HG03196 (cell line): Measurements from ENCODE around the gene DCLK1.
"Not testable (repeated sequence)": the region's sequence is repeated elsewhere in the genome, so short reads cannot be mapped to it uniquely, and the experiment has no call there.

Experiments used
- ATAC-seq: cut with Tn5 transposase; IDR thresholded peaks from one replicate; pipeline ENCODE4 v1.9.1; 2021; ENCODE audit not compliant: unreplicated experiment

Gene DCLK1

DNA sequence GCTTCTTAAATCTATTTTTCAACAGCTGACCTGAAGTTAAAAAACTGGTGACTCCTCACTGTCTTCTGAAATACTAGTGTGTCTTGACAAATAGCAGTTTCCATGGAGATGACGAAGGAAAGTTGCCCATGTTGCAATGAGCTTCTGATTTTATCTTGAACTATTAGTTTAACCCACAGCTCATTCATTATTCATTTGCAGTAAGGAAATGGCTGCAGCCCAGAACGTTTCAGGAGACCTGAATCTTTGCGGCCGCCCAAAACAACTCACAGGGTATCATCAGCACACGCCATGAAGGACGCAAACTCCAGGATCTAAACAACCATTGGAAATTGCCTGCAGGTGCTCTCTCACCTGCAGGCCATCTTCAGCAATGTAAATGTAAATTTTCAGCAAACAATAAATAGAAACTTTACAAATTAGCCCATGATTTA, 142.5 kb downstream of the DCLK1 start:
- ATAC-seq = no peak

DNA sequence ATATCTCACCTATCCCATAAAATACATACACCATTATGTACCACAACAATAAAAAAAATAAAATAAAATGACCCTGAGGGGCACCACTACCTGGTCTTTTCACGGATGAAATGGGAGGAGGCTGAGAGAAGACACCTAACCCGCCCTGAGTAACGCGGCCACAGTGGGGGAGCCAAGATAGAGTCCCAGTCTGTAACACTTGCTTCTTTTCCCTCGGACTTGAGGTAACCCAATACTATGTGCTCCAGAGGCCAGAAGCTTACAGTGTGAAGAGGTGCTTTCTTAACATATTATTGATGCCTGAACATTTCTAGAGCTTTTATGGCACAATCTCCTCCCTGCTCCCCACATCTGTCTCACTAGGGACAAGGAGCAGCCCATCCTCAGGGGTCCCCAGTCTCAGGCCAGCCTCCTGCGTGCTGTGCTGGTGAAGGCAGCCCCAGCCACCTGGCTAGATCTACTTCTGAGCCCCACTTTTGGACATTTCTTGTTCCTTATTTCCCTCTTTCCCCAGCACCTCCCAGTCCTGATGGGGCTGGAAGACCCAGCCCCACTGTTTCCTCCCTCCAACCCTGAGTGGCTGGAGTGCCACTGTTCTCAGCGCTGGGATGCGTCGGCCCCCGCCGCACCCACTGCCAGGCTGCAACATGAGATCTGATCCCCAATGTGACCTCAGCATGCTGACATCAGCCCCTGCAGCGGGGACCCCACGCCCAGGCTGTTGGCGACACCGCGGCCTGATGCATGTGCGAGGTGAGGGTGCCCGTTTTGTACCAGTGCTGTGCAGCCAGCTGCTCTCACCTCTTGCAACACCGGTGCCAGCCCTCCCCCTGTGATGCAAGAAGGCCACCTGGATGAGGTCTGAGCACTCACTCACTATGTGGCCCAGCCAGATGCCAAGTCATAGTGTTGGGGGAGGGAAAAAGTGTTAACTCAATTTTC, 143.3 kb downstream of the DCLK1 start:
- ATAC-seq = no peak

DNA sequence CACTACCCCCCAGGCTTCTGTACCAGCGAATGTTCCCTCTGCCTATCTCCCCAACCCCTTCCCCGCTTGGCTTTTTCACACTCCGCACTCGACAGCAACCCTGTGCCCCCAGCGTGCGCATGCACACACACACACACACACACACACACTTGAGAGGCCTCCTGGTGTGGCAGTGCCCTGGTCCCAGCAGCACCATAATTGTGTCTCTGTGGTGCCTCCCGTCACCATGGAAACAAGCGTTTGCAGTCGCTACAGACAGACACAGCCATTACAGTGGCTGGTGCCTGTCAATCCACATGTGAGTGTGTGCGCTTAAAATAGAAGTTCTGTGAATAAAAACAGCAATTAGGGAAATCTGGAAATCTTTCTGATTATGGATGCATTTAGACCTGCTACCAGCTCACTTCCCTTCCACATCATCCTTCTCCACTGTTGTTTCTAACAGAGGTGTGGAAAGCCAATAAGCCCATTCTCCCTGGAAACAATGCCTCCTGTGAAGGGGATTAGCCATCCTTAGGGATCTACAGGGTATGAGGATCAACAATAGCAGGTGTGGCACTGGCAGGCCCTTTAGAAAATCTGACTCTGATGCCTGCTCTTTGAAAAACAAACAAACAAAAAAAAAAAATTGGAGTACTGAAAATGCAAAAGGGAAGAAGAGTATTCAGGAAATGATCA, 146.3 kb downstream of the DCLK1 start:
- no peak for ATAC-seq

DNA sequence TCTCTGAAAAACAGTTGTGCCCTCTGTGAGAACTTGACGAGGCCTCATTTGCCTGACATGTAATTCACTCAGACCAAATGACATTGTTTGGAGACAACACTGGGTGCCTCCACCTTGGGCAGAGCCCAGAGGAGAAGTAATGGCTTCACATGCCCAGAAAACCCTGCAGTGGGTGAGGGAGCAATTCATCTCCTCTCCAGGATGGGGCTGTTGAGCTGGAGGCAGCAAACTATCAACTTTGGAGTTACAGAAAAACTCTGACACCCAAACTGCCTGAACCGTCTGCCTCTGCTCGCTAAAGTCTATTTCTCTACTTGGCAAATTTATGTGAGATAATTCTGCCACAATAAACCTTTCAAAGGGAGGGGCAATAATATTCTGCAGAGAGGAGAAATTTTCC, 146.9 kb downstream of the DCLK1 start:
- ATAC-seq = no peak

DNA sequence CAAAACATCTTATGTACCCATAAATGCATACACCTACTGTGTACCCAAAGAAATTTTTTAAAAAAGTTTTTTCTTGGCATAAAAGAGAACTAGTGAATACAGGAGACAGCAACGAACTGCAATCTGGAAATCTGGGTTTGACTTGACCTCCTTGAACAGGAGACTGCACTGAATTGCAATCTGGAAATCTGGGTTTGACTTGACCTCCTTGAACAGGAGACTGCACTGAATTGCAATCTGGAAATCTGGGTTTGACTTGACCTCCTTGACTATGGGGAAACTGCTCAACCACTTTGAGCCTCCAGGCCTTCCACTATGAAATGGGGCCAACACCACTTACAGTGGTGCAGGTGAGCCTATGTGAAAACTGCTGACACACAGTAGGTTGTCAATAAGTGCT, 147.5 kb downstream of the DCLK1 start:
- ATAC-seq = not testable (repeated sequence)

DNA sequence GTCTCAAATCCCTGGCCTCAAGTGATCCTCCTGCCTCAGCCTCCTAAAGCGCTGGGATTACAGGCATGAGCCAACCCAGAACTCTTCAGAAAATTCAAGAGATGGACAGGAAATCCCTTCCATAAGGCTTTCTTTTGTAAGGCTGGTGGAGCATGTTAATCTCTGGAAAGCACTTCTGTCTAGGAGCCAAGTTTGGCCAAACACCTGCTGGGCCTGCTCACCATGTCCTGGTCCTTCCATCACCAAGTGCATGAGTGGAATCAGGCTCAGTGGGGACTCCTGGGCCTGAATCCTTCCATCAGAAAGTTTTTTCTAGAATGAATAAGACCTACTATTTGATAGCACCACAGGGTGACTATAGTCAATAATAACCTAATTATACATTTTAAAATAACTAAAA, 148.0 kb downstream of the DCLK1 start:
- ATAC-seq = no peak

DNA sequence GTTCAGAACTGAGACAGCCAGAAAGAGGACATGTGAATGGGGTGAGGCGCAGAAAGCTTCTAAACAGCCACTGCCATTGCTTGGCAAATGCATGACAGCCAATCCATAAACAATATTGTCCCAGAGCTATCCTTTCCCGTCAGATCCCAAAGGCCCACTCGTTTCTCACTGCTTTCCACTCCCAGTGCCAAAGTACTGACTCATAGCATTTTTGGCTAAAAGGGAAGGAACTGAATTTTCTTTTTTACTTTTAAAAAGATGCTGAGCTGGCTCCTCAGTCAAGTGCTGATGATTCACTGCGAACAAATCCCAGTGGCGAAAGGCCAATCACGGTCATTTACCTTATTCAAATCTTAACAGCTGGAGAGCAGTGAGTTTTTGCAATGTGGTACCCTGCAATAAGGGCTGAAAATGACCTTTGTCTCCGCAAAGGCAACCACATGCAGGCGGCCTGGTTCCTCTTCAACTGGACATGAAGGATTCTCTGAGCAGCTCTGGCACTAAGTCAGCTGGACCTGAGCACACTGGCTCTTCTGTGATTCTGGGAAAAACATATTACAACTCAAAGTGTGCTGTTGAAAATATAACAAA, 151.7 kb downstream of the DCLK1 start:
- no peak for ATAC-seq

DNA sequence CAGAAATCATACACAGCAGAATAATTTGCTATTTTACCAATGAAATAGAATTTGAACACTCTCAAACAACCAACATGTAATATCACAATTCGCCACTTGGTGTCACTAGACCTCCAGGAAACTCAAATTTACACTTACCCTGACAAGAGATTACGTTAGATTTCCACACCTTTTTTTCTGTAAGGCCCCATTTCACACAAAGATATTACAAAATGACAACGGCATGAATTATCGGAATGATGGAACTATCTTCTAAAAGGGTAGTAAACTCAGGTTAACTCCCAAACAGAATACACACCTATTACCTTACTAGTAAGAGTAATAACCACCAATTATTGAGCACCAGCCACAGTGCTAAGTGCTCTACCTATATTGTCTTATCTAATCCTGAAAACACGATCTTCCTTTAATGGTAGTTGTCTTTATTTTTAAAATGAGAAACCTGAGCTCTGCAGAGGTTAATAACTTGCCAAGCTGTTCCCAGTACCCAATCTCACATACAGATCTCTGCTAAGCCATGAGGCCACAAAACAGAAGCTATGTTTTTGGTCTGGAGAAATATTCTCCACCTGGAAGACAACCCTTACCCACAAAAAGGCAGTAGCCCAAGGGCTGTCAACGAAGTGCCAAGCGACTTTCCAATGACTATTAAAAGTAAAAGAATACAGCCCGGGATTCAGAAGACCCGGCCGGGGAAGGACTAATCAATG, 152.4 kb downstream of the DCLK1 start:
- ATAC-seq = no peak

DNA sequence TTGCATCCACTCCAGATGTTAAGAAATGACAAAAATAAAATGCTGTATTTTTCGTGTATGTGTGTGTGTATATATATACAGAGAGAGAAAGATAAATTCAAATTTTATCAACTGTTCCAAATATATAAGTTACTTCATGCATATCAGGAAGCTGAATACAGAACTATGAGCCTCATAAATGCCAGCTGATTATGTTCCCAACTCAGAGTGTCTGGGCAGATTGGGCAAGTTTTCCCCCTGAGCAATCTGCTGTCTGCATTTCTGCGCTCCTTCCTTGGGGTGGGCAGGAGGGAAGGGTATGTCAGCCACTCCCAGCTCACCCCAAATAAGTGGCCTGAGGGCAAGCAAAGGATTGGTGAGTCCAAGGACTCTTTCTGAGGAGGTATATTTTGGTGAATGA, 154.1 kb downstream of the DCLK1 start:
- no peak for ATAC-seq

DNA sequence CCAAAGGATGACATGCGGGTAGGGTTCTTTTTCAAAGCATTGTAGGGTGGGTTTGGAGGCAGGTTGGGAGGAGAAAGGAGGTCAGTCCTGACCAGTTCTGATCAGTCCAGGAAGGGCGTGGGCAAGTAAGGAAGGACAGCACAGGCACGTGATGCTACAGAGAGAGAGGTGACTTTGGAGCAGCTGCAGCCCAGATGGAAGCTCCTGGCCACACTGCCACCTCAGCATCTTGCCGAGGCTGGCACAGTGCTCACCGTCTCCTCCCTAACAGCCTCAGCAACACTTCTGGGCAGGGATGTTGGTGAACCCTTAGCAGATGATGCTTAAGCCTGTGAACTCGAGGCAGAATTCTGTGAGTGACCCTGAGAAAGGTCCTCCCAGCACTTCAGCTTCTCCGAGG, 155.1 kb downstream of the DCLK1 start:
- ATAC-seq = no peak

DNA sequence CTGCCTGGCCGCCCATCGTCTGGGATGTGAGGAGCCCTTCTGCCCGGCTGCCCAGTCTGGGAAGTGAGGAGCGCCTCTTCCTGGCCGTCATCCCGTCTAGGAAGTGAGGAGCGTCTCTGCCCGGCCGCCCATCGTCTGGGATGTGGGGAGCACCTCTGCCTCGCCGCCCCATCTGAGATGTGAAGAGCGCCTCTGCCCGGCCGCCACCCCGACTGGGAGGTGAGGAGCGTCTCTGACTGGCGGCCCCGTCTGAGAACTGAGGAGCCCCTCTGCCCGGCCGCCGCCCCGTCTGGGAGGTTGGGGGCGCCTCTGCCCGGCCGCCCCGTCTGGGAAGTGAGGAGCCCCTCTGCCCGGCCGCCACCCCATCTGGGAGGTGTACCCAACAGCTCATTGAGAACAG, 164.2 kb downstream of the DCLK1 start:
- ATAC-seq = not testable (repeated sequence)

DNA sequence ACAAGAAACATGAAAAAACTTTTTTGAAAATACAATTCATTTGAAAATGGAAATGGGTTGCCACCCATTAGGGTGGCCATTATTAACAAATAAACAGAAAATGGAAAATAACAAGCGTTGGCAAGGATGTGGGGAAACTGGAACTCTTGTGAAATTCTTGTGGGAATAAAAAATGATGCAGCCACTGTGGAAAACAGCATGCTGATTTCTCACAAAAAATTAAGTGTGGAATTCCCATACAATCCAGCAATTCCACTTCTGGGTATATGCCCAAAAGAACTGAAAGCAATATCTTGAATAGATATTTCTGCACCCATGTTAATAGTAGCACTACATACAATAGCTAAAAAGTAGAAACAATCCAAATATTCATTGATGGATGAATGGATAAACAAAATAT, 165.2 kb downstream of the DCLK1 start:
- no peak for ATAC-seq

DNA sequence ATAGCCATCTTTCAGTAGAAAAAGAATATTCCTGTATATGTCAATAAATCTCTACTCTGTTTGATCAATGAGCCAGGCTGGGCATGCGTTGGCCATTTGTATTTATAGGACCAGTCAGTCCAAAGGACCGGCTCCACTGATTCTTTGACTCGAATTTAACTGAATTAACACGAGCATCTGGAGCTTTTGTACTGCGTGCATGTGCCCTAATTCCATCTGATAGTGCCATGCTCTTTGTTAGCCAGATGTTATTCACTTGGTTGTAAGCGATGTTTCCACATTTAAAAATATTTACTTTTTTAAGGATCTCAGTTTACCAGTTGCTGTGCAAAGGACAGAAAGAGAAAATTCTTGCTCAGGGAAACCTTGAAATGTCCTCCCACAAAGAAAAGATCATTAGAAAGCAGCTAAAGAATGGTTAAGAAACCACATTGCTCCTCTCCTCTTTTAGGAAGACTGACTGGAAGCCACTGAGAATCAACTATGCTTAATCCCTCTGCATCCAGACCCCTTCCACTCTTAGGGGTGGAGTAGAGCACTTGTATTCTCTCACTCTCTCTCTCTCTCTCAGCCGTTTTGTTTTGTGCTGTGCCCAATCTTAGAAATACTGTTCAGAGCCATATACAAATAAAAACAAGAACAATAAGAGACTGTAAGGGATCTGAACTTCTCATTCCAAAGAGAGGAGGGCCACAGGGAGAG, 165.8 kb downstream of the DCLK1 start:
- ATAC-seq = no peak

DNA sequence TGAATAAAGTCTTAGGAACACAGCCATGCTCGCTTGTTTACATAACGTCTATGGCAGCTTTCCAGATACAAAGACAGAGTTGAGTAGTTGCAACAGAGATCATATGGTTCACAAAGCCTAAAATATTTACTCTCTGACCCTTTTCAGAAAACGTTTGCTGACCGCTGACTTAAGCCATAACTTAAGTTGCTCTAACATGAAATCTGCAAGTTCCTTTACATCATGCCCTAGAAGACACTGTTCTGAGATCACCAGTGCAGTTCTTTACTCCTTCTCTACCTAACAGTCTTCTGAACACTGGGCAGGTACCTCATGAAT, 166.4 kb downstream of the DCLK1 start:
- no peak for ATAC-seq

DNA sequence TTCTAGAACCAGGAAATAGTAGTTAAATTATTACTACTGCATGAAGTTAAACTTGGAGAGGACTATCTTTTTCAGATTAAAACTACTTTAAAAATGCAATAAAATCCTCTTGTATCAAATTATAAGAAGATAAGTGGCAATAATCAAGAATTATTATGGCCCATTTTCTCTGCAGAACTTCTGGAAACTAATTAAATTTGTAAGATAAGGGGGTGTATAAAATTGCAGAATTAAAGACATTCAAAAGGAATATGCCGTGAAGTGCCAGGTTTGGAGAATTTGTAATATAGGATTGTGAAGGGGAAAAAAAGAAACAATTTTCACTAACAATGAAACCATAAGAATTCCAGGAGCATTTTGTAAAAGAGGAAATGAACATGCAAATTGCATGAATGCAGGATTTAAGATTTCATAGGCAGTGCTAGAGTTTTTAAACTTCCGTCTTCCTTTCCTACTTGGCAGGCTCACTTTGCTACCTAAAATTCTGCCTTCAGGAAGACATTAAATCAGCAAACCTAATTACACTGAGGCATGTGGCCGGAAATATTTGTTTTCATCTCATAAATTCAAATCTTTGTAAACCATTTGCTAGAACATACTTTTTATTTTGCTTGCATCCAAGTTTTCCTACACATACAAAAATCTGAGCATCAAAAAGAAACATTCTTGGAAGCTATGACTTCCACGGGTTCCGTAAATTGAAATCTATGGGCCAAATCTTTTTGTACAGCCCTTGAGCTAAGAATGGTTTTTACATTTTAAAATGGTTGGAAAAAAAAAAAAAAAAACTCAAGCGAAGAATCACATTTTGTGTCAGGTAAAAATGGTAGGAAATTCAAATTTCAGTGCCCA, 166.9 kb downstream of the DCLK1 start:
- ATAC-seq = no peak

DNA sequence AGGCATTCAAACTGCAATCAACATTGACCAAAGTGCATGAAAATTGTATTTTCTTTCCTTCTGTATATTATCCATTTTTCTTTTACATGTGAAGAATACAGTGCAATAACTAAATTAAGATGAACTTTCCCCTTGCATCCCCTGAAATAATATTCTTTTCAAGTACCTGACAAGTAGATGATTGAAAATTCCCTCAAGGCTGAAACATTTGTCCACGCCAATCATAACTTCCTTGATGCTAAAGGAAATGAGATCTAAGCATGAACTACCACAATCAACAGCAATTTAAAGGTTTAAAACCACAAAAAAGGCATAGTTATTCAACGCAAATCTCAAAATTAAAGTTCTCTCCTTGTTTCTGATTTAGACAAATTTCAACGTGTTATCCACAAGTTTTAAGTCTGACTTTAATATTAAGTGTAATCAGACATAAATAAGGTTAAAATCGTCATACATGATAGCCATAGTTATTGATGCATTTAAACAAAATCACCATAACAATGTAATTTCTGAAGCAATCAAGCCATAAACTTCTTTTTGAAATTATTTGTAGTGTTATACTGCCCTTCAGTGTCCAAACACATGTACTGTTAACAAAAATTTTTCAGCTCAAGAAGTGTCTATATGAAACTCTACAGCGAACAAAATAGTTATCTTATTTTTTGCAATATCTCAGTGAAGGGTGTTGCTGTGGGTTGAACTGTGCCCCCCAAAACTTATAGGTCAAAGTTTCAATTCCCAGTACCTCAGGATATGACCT, 169.5 kb downstream of the DCLK1 start:
- no peak for ATAC-seq

DNA sequence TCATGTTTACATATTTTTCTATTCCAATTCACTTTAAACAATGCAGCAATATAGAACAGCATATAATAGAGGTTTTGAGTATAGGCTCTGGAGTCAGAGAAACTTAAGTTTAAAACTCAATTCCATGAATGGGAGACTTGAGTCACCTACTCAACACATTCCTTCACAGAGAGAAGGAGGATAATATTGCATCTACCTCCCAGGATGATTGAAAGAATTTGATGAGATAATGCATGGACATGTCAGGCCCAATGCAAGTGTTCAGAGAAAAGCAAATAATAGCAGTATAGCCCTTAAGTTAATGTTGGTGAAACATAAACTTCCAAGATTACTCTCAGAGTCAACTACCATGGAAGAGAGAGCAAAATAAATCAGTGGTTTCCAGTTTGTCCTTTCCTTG, 170.2 kb downstream of the DCLK1 start:
- ATAC-seq = no peak

DNA sequence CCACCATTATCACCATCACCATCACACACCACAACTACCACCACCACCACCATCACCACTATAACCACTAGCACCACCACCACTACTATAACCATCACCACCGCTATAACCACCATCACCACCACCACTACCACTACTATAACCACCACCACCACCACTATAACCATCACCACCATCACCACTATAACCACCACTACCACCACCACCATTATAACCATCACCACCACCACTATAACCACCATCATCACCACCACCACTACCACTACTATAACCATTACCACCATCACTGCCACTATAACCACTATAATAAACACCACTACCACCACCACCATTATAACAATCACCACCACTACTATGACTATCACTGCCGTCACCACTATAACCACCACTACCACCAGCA, 173.2 kb downstream of the DCLK1 start:
- ATAC-seq = no peak

DNA sequence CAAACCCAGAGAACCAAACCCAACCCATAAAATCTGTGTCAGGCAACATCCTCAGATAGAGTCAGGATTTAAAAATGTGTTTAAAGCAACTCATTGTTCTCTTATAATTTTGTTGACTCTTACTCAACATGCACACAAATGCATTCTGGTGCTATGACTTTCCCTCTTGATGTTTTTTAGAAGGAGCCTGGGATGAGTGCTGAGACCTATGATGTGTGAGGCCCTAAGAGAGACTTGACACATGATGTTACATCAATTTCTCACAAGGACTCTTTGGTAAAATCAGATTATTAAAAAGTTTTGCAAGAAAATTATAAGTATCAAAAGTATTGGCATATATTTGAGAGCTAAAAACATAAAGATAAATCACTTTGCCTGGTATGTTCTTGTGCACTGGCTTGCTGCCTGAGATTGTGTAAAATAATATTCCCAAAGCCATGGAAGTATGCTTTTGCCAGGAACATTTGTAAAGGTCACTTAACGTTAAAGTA, 173.9 kb downstream of the DCLK1 start:
- no peak for ATAC-seq
